ENCODE results near the gene KLC4.
"Not testable (repeated sequence)": the region's sequence is repeated elsewhere in the genome, so short reads cannot be mapped to it uniquely, and the experiment has no call there.

The KLC4 gene

GRCh38 chr6:43096451-43097097 is 37.1 kb downstream of the KLC4 start:
- no peak for DNase-seq

- DNase-seq: no peak
Observed at GRCh38 chr6:43097098-43097489, 37.7 kb downstream of the KLC4 start.

- DNase-seq: no peak
Observed at GRCh38 chr6:43097502-43097901, 38.1 kb downstream of the KLC4 start.

GRCh38 chr6:43101497-43101896 is 42.1 kb downstream of the KLC4 start:
- no peak for DNase-seq

GRCh38 chr6:43103253-43103876 is 43.9 kb downstream of the KLC4 start:
- no peak for DNase-seq

GRCh38 chr6:43105538-43106222 is 46.2 kb downstream of the KLC4 start:
- DNase-seq: no peak

GRCh38 chr6:43107344-43108062 is 48.1 kb downstream of the KLC4 start:
- DNase-seq: no peak

- DNase-seq: no peak
Observed at GRCh38 chr6:43113431-43114260, 54.2 kb downstream of the KLC4 start.

- DNase-seq: no peak
Observed at GRCh38 chr6:43115365-43115764, 55.9 kb downstream of the KLC4 start.

- not testable (repeated sequence) for DNase-seq
Observed at GRCh38 chr6:43117466-43117865, 58.0 kb downstream of the KLC4 start.

GRCh38 chr6:43119482-43119881 is 60.1 kb downstream of the KLC4 start:
- DNase-seq: no peak

- no peak for DNase-seq
Observed at GRCh38 chr6:43120101-43120763, 60.8 kb downstream of the KLC4 start.

GRCh38 chr6:43120944-43121913 is 61.8 kb downstream of the KLC4 start:
- no peak for DNase-seq

GRCh38 chr6:43122146-43122545 is 62.7 kb downstream of the KLC4 start:
- DNase-seq: no peak

- DNase-seq: no peak
Observed at GRCh38 chr6:43123461-43124314, 64.3 kb downstream of the KLC4 start.

GRCh38 chr6:43124481-43124880 is 65.0 kb downstream of the KLC4 start:
- DNase-seq: no peak

Measured in activated naive CD4-positive, alpha-beta T cell (primary cell).